Rectal smooth muscle tissue (tissue), 1 donor: Measurements from ENCODE around the gene KDM5B.
"Not testable (repeated sequence)": the region's sequence is repeated elsewhere in the genome, so short reads cannot be mapped to it uniquely, and the experiment has no call there.

Source experiments
- H3K27ac ChIP-seq: one replicate; pipeline ENCODE4 v1.7.0; 2013; ENCODE audit warnings: low read depth, low read length, inconsistent platforms
- H3K27me3 ChIP-seq: one replicate; pipeline ENCODE4 v1.7.0; 2013; ENCODE audit warnings: low read length; ENCODE audit not compliant: control insufficient read depth, insufficient read depth
- H3K36me3 ChIP-seq: one replicate; pipeline ENCODE4 v1.7.0; 2013; ENCODE audit warnings: low read length; ENCODE audit not compliant: control insufficient read depth, insufficient read depth
- H3K4me1 ChIP-seq: one replicate; pipeline ENCODE4 v1.7.0; 2013; ENCODE audit warnings: low read length; ENCODE audit not compliant: control insufficient read depth, insufficient read depth
- H3K4me3 ChIP-seq: one replicate; pipeline ENCODE4 v1.7.0; 2013; ENCODE audit warnings: low read length
- H3K9ac ChIP-seq: one replicate; pipeline ENCODE4 v1.7.0; 2013; ENCODE audit warnings: low read length

The KDM5B gene

DNA sequence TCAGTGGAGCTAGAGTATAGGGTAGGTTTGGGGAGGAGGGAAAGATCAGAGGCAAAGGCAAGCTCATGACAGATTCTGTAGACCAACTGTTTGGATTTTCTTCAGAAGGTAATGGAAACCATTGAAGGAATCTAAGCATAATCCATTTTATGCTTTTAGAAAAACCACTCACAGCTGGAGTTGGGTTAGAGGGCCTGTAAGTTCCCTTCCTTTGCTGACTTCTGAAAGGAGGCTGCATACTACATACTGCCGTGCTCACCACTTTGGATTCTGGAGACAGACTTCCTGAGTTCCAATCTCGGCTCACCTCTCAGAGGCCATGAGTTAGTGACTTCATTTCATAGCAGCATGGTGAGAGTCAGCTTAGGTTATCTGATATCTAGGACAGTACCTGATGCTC lies 91.6 kb downstream of the KDM5B start:
- Histone ChIP-seq H3K27ac (no peak overlapping the region), H3K27me3 (no peaks in the 10 kb centered on the region), H3K4me3 (no peak overlapping the region), H3K4me1 (no peaks in the 10 kb centered on the region), H3K36me3 (no peaks in the 10 kb centered on the region), H3K9ac (no peak overlapping the region)

DNA sequence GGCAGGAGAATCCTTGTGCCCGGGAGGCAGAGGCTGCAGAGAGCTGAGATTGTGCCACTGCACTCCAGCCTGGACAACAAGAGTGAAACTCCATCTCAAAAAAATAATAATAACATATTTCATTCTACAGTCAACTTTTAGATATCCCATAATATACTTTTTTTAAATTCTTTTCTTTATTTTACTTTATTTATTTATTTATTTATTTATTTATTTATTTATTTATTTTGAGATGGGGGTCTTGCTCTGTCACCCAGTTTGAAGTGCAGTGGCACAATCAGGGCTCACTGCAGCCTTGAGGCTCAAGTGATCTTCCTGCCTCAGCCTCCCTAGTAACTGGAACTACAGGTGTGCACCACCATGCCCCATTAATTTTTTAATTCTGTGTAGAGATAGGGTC lies 94.0 kb downstream of the KDM5B start:
- not testable (repeated sequence) for H3K36me3 ChIP-seq, H3K4me3 ChIP-seq, H3K4me1 ChIP-seq, H3K27ac ChIP-seq, H3K9ac ChIP-seq
- peaks cover 15% of the 10 kb centered on the region for H3K27me3 ChIP-seq

DNA sequence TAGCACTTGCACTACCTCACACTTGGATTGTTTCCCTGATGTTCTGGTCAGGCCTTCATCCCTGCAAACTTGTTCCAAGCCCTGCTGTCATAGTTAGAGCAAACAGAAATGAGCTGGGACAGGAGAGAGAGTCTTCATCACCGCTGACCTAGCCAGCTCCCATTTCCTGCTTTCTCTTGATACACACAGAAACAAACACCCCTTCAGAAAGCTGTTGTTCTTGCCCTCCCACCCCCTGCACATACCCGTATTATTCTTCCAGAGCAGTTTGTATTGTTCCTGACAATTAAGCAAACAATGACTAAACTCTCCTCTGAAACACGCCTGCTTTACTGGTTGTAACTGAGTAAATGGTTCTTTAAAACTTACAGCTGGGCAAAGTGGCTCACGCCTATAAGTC lies 95.1 kb downstream of the KDM5B start:
- H3K27ac ChIP-seq: no peak overlapping the region
- H3K9ac ChIP-seq: no peak overlapping the region
- H3K4me3 ChIP-seq: no peak overlapping the region
- no peaks in the 10 kb centered on the region for H3K4me1 ChIP-seq
- peaks cover 26% of the 10 kb centered on the region for H3K27me3 ChIP-seq
- no peaks in the 10 kb centered on the region for H3K36me3 ChIP-seq

GRCh38 chr1:202711949-202712635 lies 96.1 kb downstream of the KDM5B start:
- H3K36me3 ChIP-seq: no peaks in the 10 kb centered on the region
- H3K27me3 ChIP-seq: peaks cover 27% of the 10 kb centered on the region
- no peaks in the 10 kb centered on the region for H3K4me1 ChIP-seq
- H3K27ac ChIP-seq: no peak overlapping the region
- H3K4me3 ChIP-seq: no peak overlapping the region
- H3K9ac ChIP-seq: no peak overlapping the region

DNA sequence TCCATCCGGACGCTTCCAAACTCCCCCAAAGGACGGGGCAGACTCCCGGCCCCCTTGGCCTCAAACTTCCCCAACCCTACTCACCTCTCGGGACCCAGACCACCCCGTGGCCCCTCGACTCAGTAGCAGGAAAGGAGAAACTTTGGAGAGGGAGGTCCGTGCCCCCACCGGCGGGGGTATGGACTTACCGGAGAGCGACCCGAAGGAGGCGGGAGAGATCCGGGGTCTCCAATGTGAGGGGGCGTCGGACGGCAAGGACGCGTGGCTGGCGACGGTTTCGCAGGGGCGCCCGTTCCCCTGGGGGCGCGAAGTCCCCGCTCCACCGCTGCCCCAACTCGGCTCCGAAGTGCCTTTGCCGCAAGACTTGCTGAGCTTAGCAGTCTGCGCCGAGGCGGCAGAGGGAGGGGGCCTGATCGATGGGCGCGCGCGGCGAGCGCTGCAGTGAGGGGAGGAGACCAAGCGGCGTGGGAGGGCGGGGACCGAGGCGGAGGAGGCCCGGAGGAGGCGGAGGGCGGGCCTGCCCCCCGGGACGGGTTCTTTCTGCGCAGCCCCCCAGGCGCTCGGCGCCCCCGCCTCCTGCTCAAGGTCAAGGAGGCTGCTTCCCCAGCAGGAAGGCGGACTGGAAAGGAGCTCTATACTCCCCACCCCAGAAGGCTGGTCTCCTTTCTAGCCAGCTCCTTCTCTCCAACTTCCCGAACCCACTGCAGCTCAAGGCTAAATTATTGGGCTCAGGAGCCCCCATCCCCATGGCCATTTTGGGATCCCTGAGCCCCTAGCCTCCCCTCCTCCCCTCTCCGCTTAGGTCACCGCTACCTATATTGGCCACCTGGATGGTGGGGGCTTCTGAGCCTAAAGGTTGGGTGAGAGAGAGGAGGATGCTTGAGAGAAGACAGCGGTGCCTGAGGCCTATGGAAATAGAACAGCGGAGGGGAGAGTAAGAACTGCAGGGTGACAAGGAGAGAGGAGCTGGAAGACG lies 97.9 kb downstream of the KDM5B start, which contains the start of gene SYT2:
SYT2 (minus strand) TSS at position 385 of the 976 bp plus-strand sequence. CDS start 104,682 bp downstream, outside the sequence.
- Histone ChIP-seq H3K27me3 (peaks cover 28% of the 10 kb centered on the region), H3K9ac (no peak within 1 kb of the TSS), H3K4me3 (peak within 1 kb of the TSS; percentile 55), H3K4me1 (no peaks in the 10 kb centered on the region), H3K27ac (no peak within 1 kb of the TSS), H3K36me3 (no peaks in the 10 kb centered on the region)

- Histone ChIP-seq H3K4me3 (peak overlapping the region; percentile 55), H3K27me3 (peaks cover 30% of the 10 kb centered on the region), H3K4me1 (no peaks in the 10 kb centered on the region), H3K9ac (no peak overlapping the region), H3K27ac (no peak overlapping the region), H3K36me3 (no peaks in the 10 kb centered on the region)
These were observed 98.8 kb downstream of the KDM5B start for GRCh38 chr1:202709276-202710041.

GRCh38 chr1:202708456-202709275 lies 99.6 kb downstream of the KDM5B start:
- Histone ChIP-seq H3K4me1 (no peaks in the 10 kb centered on the region), H3K9ac (no peak overlapping the region), H3K4me3 (no peak overlapping the region), H3K27ac (no peak overlapping the region), H3K36me3 (no peaks in the 10 kb centered on the region), H3K27me3 (peaks cover 30% of the 10 kb centered on the region)

GRCh38 chr1:202706851-202707250 lies 101.4 kb downstream of the KDM5B start:
- Histone ChIP-seq H3K36me3 (no peaks in the 10 kb centered on the region), H3K27me3 (peaks cover 30% of the 10 kb centered on the region), H3K9ac (no peak overlapping the region), H3K4me1 (no peaks in the 10 kb centered on the region), H3K27ac (no peak overlapping the region), H3K4me3 (no peak overlapping the region)

- H3K27me3 ChIP-seq: peaks cover 19% of the 10 kb centered on the region
These were observed 103.6 kb downstream of the KDM5B start for GRCh38 chr1:202704601-202705000.

GRCh38 chr1:202703191-202703590 lies 105.0 kb downstream of the KDM5B start:
- peaks cover 6% of the 10 kb centered on the region for H3K27me3 ChIP-seq
- H3K27ac ChIP-seq: no peak overlapping the region
- no peaks in the 10 kb centered on the region for H3K36me3 ChIP-seq
- H3K9ac ChIP-seq: no peak overlapping the region
- no peak overlapping the region for H3K4me3 ChIP-seq
- H3K4me1 ChIP-seq: no peaks in the 10 kb centered on the region

More at GRCh38 chr1:202704601-202705000, 103.6 kb downstream of the KDM5B start:
- no peaks in the 10 kb centered on the region for H3K4me1 ChIP-seq
- H3K4me3 ChIP-seq: no peak overlapping the region
- no peaks in the 10 kb centered on the region for H3K36me3 ChIP-seq
- no peak overlapping the region for H3K9ac ChIP-seq
- H3K27ac ChIP-seq: no peak overlapping the region

DNA sequence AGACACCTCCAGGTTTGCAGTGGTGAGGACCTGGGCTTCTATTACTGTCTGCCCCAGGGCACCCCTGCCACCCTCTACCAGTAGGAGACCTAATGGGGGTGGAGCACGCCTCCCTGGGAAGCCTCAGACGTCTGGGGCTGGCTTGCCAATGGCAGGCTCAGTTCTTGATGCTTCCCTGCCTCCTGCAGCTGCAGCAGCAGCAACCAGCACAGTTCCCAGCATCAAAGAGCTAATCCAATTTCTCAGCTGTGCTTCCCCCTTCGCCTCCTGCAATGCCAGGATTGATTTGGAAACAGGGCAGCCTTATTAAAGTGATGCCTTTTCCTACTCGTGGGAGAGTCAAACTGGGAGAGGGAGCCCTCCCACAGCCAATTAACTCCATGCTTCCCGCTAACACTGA lies 106.1 kb downstream of the KDM5B start:
- Histone ChIP-seq H3K4me1 (no peaks in the 10 kb centered on the region), H3K4me3 (no peak overlapping the region), H3K27me3 (peaks cover 9% of the 10 kb centered on the region), H3K9ac (no peak overlapping the region), H3K27ac (no peak overlapping the region), H3K36me3 (no peaks in the 10 kb centered on the region)
